MV-4-11 (cell line): ENCODE measurements around the gene ITPR3.

Experiments used
- DNase-seq: peaks from one replicate; lab custom pipeline; 2025; lab: John Stamatoyannopoulos, UW

The ITPR3 gene

GRCh38 chr6:33620856-33621710 lies at the start of gene ITPR3:
Gene ITPR3, plus strand, starts transcription at chr6:33621322. Its CDS starts 281 bp downstream, at chr6:33621603.
- DNase-seq = peak; percentile 31

- DNase-seq = no peak
These were observed 49.3 kb upstream of the ITPR3 start for GRCh38 chr6:33571637-33572316.

GRCh38 chr6:33575211-33575610 lies 45.9 kb upstream of the ITPR3 start:
- no peak for DNase-seq

- DNase-seq = no peak
These were observed 44.5 kb upstream of the ITPR3 start for GRCh38 chr6:33576668-33577067.

GRCh38 chr6:33577106-33577535 lies 44.0 kb upstream of the ITPR3 start:
- DNase-seq = peak; percentile 83

GRCh38 chr6:33577718-33578117 lies 43.4 kb upstream of the ITPR3 start:
- DNase-seq = no peak

- DNase-seq = no peak
These were observed 43.0 kb upstream of the ITPR3 start for GRCh38 chr6:33578164-33578563.

GRCh38 chr6:33578588-33579011 lies 42.5 kb upstream of the ITPR3 start:
- no peak for DNase-seq

- peak; percentile 87 for DNase-seq
These were observed 41.1 kb upstream of the ITPR3 start, which contains the start of gene BAK1 for GRCh38 chr6:33579828-33580714. Gene BAK1, minus strand, starts transcription at chr6:33580276. Its CDS starts 2,672 bp downstream, at chr6:33577604.

GRCh38 chr6:33581186-33581585 lies 39.9 kb upstream of the ITPR3 start:
- DNase-seq = no peak

- DNase-seq = no peak
These were observed 37.4 kb upstream of the ITPR3 start for GRCh38 chr6:33583591-33584155.

GRCh38 chr6:33584700-33585402 lies 36.3 kb upstream of the ITPR3 start:
- no peak for DNase-seq

GRCh38 chr6:33585403-33586107 lies 35.6 kb upstream of the ITPR3 start:
- DNase-seq = peak; percentile 81

GRCh38 chr6:33586108-33586640 lies 34.9 kb upstream of the ITPR3 start:
- no peak for DNase-seq

GRCh38 chr6:33587529-33587928 lies 33.6 kb upstream of the ITPR3 start:
- no peak for DNase-seq

- DNase-seq = no peak
These were observed 32.2 kb upstream of the ITPR3 start for GRCh38 chr6:33588894-33589293.

GRCh38 chr6:33589392-33589730 lies 31.8 kb upstream of the ITPR3 start:
- DNase-seq = no peak

GRCh38 chr6:33589731-33590530 lies 31.2 kb upstream of the ITPR3 start:
- DNase-seq = peak; percentile 8

GRCh38 chr6:33590531-33591198 lies 30.5 kb upstream of the ITPR3 start:
- no peak for DNase-seq
